GM21367 (cell line): ENCODE results near the gene CENPN.

Experiments
- ATAC-seq: cut with Tn5 transposase; IDR thresholded peaks from one replicate; pipeline ENCODE4 v1.9.1; 2021; ENCODE audit not compliant: unreplicated experiment

Gene CENPN, protein sequence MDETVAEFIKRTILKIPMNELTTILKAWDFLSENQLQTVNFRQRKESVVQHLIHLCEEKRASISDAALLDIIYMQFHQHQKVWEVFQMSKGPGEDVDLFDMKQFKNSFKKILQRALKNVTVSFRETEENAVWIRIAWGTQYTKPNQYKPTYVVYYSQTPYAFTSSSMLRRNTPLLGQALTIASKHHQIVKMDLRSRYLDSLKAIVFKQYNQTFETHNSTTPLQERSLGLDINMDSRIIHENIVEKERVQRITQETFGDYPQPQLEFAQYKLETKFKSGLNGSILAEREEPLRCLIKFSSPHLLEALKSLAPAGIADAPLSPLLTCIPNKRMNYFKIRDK

DNA sequence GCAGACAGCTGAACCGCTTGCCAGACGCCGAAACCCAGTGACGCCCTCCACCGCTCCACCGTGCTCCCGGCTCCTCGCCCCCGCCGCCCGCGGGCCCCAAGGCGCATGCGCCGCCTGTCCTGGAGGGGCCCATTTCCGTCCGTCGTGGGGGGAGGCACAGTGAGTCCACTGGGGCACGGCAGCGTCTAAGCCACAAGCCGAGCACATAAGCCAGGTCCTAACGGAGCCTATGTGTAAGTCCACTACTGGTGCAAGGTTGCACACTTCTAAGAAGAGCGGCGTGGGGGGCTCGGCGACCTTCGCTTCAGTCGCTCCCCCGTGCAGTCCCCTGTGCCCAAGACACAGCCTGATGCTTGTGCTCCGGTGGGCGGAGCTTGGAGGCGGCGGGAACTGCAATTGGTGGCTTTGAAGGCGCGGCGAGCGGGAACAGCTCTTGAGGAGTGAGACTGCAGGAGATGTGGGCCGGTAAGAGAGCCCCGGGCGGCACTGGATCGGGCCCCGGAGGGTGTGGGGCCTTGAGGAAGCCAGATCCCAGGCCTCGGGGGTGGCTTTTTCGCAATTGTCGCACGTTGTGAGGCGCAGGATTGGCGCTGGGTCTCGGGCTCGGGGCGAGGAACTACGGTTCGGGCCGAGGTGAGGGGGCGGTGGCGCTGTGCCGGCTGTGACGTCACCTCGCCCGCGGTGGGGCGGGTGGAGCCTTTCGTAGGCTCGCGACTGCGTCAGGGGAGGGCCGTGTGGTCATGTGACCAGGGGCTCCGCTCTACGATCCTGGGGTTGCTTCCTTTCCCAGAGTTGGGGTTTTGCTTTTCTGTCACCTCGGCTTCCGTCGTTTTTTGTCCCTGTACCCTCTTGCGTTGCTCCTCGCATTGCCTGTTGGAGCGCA lies at the start of gene CENPN, which contains the start of gene CMC2:
CENPN (plus strand) TSS at position 402 of the 883 bp plus-strand sequence. CDS start 4,726 bp downstream, outside the sequence.
CMC2 (minus strand) TSS at position 73 of the 883 bp plus-strand sequence. CDS start 9,491 bp downstream, outside the sequence.
- peak; percentile 66 for ATAC-seq

DNA sequence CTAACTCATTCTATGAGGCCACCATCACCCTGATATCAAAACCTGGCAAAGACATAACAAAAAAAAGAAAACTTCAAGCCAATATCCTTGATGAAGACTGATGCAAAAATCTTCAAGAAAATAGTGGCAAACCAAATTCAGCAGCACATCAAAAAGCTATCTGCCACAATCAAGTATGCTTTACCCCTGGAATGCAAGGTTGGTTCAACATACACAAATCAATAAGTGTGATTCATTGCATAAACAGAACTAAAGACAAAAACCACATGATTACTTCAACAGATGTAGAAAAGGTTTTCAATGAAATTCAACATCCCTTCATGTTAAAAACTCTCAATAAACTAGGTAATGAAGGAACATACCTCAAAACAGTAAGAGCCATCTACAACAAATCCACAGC lies 48.7 kb upstream of the CENPN start:
- no peak for ATAC-seq

DNA sequence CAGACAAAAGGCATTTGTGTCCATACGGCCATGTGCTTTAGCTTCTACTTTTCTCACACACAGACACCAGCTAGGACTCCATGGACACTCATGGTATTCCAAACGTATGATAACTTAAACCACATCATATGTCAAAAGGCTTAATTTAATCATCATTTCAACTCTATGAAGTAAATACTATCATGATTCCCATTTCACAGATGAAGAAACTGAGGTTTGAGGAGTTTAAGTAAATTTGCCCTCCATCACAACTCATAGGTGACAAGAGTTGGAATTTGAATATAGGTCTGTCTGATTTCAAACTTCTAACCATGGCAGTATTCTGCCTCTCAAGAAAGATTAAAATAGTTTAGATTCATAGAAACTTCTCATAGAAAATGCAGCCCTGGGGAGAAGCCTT lies 44.1 kb upstream of the CENPN start:
- ATAC-seq = no peak

DNA sequence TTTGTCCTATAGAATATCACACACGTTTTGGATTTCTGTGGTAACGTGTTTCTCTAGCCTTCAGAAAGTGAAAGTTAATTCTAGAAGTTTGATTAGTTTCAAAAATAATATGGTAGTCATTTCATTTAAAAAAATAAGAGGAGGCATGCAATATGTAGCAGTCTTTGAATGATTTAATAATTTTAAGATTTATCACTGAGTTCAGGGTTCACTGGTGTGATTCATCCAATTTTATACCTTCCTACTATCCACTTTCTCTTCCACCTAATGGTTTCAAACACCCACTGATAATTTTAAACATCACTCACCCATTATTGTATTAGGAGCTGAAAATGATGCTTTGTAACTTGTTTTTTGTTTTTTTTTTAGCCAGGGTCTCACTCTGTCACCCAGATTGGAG lies 42.7 kb upstream of the CENPN start:
- no peak for ATAC-seq

DNA sequence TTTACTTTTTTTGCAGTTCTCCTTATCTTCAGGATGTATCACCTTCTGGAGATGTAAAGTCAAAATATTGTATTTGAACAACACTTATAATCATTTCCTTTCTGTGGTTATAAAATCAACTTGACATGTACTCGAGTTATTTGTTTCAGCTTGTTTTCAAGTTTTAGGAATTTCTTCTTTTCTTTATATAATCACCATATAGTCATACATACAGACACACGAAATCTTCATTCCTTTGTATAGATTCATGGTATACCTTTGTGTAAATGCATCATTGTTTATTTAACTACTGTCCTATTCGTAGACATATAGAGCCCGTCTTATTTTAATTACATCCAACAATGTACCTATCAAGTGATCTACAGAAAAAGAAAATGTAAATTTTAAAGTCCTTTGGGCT lies 40.4 kb upstream of the CENPN start:
- ATAC-seq = no peak

DNA sequence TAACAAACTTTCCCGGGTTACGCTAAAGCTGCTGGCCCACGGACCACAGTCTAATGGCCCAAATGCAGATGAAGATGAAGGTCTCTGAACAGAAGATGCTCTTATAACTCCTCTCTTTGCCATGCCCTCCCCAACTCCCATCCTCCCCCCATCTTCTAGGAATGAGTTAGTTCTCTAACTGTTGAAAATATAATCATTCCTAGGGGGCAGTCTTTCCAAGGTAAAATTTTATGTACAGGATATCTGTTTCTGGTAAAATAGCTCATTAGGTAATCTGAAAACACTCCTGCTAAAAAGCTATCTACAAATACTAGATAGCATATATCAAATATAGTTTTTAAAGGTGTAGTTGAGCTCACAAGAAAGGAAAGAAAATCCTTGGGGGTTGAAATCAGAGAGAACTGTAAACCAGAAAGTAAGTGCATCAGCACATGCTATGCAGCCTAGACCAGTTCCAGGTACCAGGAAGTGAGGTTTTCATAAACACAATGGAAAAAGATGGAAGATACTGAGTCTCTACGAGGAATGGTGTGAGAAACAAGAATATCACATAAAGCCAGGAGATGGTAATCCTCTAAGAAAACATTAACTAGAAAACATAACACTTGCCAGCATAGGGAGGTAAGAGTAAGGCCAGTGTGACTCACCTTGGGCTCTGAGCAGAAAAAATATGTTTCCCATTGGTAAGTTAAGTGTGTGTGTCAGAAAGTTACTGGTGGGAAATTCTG lies 38.5 kb upstream of the CENPN start:
- no peak for ATAC-seq

DNA sequence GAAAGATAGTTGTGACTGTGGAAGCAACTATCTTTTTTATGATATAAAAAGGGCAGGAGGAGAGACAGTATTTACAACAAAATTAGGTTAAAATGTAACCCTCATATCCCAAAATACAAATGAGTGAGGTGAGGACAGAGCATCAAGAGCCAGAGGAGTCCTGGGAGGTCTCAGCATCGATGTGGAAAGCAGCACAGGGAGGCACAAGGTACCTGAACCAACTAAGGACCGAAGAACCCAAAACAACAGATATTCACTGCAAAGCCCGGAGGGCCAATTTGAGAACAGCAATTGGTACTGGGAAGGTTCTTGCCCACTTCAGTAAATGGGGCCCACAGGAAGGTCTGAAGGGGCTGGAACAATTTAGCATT lies 37.9 kb upstream of the CENPN start:
- no peak for ATAC-seq

DNA sequence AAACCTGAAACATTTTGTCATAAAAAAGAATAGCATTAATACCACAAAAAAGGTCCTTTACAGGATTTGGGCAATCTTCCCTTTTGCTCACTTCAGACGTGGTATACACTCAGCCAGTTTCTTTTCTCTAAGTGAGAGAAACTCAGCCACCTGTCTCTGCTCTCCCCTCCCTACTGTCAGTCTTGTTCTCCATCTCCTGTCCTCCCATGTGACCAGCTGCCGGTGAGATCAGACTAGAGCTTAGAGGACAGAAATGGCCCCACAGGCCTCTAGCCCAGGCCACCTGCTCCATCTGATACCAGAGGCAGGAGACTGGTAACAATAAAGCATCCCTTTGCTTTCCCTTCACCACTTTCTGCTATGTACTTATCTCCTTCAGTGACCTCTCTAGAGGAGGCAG lies 35.2 kb upstream of the CENPN start:
- ATAC-seq = no peak

DNA sequence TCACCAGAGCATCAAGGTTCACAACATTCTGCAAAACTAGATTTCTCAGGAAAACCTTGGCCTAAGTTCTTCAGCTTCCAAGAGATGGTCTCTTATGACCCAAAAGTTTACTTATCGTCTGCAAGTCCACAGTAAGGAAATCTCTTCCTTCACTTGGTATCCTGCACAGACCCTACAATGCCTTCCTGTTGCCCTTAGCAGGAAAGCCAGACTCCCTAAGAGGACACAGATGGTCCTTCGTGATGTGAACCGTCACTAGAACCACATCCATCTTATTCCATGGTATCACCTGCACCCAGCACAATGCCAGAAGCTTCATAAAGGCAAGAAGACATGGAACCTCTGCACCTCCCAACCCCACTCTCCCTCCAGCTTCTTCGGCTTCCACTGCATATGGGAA lies 34.4 kb upstream of the CENPN start:
- ATAC-seq = no peak

DNA sequence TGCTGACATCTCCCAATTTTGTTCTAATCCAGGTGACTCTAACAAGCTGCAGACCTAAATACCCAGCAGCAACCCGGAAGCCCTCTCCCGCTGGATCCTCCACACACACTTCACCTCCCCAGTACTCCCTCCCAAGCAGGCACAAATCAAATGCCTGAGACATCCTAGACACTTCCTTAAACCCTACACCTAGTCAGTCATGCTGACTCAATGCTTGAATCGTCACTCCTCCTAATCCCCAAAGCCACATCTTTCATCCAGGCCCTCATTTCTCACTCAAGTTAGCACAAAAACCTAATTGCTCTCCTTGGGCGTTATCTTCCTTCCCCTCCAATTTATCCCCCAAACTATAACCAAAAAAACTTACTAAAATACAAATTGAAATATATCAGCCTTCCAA lies 33.0 kb upstream of the CENPN start:
- no peak for ATAC-seq

DNA sequence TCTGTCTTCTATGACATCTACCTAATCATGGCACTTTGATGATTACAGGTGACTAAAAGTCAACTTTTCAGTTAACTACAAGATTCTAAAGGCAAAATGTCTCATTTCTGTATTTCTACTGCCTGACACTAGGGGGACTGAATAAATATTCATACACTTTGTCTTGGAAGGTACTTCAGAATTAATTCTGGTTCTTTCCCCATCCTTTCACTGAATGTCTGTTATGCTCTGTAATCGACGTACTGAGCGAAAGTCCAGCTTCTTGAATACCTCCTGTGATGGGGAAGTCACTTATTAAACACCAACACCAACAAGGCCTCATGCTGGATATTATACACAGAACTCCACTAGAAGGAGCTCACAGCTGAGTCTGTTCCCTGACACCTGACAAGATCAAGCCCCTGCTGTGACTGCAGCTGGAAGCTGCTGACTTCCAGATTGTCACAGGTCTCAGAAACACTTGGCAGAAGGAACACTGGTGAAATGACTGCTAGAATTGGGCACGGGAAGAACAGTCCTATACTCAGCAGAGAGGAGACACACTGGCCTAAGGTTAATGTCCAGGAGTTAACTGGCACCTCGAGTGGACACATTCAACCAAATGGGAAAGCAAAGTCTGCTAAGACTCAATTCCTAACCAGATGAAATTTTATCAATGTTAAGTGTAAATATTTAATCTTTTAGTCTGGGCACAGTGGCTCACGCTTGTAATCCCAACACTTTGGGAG lies 32.2 kb upstream of the CENPN start:
- ATAC-seq = no peak

DNA sequence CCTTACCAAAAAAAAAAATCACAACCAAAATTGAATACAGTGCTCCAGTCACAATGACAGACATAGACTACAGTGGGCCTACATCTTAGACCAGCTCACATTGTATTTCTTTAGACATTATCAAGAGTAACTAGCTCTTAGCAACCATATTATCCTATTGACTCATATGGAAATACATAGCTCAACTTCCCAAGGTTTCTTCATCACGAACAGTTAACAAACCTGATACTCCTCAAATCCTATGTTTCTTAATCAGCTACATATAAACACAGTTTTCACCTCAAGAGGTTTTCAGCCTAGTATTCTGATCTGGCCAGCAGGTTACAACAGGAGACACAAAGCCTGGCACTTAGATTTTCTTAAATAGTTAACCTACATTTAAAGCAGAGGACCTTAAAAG lies 30.1 kb upstream of the CENPN start:
- no peak for ATAC-seq

DNA sequence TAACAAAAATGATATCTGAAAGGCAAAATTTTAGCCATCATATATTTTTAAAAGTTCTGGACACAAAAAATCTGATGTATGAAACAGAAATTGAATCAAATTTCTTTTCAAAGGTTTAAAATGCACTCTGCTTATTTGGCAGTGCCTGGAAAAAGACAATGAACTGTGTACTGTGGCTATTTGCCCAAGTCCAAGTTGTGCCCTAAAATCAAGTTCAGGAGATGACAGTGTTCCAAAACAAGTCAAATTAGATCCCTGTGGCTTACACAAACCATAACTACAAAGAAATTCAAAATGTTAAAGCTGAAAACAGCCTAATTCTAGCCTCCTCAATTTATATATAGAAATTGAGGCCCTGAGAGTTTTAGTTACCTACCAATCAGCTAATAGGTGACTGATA lies 25.9 kb upstream of the CENPN start:
- ATAC-seq = no peak

DNA sequence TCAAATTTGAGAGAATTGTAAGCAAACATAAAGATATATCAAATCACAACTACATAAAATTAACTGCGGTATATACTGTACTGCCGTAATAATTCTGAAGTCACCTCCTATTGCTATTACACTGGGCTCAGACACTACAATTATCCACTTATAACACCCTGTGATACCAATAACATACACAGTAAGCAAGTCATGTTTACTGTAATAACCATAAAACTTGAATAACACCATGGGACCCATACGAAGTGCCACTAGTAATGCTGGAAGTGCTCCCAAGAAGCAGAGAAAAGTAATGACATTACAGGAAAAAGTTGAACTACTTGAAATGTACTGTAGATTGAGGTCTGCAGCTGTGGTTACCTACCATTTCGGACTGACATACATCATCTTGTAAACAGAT lies 24.4 kb upstream of the CENPN start:
- no peak for ATAC-seq

DNA sequence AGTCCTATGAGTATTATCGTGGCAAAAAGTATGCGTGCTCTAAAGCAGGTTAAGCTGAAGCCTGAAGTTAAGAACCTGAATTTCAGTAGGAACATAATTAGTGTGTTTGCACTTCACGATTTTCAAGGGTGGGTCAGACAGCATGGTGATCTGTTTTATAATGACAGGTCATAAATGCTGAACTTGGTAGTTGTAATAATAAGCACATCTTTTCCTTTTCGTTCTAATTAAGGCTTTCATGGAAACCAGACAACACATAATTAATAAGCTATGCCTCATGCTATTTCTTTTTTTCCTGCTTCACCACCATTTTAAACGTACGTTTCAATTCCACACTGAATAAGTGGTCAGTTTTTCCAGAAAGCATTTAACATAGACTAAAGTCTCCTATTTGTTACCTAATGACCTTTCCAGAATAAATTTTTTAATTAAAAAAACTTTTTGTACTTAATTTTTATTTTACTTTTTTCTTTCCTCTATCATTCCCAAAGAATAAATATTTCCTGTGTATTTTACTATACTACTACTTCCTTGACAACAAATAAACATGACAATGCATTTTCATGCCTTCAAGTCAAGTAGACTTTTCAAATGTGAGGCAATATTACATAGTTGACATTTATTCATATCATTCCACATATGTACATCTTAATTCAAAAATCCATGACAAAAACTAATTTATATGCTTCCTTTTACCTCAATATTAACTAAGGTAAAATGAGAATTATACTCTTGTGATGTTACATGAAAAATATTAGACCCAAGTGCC lies 22.7 kb upstream of the CENPN start:
- no peak for ATAC-seq

DNA sequence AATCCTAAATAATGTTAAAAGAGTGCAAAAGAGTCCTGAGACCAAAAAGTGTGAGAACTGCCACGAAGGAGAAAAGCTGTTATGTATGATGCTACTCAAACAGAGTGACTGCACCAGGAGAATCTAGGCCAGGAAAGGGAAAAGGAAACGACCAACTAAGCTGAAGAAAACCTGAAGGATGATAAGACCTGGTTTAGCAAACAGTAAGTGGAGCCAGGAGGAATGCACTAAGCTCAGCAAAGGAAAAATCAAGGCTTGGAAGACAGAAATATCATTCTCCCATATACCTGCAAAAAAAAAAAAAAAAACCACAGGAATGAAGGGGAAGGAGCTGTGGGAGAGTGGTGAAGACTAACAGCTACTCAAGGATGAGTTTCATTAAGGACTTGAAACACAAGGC lies 21.4 kb upstream of the CENPN start:
- ATAC-seq = no peak

DNA sequence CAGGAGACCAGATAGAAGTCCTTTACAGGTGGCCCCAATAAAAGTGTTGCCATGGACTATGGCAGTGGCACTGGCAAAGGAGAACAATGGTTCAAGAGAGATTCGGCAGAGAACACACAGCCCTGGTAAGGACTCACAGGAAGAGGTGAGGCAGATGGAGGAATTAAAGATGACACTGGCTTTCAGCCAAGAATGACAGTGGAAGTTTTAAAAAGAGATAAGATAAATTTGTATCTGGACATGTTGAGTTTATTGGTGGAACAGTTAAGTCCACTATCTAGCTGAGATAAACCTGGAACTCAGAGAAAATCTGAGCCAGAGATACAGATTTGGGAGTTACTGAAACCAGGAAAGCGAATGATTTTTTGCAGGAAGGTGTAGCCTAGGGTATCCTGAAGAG lies 20.5 kb upstream of the CENPN start:
- no peak for ATAC-seq

DNA sequence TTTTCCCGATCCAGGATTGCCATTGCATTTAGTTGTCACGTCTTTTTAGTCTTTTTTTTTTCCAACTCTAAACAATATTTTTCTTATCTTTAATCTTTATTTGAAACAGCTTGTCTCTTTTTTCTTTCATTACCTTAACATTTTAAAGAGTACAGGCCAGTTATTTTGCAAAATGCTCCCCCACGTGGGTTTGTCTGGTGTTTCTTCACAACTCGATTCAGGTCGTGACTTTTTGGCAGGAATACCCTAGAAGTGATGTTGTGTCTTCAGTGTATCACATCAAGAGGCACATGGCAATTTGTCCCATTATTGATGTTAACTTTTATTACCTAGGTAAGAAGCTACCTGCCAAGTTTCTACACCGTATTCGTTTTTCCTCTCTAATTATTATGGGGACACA lies 18.3 kb upstream of the CENPN start:
- ATAC-seq = no peak

DNA sequence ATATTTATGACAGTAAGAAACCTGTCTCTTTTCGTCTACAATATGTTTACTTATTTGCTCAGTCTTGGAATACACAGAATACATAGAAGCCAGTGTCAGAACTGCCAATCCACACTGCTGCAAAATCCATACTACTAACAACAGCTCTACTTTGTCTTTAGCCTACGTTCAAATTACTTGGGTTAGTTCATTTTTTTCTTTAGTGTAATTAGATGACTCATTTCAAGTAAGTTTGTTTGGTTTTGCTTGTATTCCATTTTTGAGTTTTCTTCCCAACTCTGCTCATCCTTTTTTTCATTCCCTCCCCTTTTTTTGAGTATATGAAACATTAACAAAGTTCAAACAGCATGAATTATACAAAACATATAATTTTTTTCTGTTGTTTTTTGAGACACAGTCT lies 17.2 kb upstream of the CENPN start:
- no peak for ATAC-seq

DNA sequence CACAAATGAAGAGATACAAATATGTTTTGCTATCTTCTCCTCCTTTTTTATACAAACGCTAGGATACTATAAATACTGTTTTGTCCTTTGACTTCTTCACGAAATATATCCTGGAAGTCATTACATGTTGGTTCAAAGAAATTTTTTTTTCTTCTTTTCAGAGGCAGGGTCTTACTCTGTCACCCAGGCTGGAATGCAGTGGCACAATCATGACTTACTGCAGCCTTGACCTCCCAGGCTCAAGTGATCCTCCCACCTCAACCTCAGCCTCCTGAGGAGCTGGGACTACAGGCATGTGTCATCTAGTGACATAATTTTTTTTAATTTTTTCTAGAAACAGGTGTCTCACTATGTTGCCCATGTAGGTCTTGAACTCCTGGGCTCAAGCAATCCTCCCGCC lies 16.4 kb upstream of the CENPN start:
- ATAC-seq = no peak
